Testis (tissue), 2 donors: Measurements from ENCODE around the gene AMBRA1.

Experiments used
- POLR2A ChIP-seq: fragments of 450-650 bp; IDR thresholded peaks from one replicate; pipeline ENCODE4 v1.6.1; 2017; ENCODE audit warnings: antibody characterized with exemption, mild to moderate bottlenecking, moderate library complexity
- TF ChIP-seq, protein P1 (sequence below), 3 experiments: fragments of 450-650 bp in 2 of 3; fragments of 200-600 bp in 1 of 3; sonication (generic) in 1 of 3; IDR thresholded peaks; one replicate each; pipeline ENCODE4 v1.5.1; 2016 to 2019; ENCODE audit warnings: antibody characterized with exemption in 3 of 3, mild to moderate bottlenecking in 2 of 3, moderate library complexity in 1 of 3

DNA sequence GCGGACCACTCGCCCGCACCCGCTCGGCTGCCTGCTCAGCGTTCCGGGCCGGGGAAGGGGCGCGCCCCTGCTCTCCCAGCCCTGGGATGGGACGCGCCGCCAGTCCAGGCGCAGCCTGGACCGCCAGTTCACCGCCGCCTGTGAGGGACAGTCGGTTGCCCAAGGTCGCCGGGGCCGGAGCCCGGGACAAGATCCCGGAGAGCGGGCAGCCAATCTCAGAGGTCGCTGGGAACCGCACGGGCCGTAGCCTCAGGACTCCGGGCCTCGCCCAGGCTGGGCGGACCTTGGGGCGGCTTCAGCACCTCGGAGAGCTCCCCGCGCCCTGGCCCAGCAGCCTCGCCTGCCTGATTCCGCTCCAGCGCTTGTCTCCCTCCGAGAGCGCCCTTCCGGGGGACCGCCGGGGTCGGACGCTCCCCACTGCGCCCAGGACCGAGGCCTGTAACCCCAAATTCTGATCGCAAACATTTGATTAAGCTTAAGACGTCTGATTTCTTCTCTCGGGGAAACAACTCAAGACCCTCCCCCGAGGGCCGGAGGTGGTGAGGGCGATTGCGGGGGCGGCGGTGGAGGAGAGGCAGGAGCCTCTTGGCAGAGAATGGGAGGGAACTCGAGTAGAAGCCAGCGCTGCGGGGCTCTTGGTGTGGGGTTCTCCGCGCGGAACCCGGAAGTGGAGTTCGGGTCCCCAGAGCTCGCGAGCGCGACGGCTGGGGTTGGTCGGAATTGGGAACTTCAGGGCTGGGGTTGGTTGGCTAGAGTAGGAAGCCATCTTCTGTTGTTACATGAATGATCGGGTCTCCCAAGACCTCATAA, 201.2 kb downstream of the AMBRA1 start:
- TF ChIP-seq, protein P1, sequence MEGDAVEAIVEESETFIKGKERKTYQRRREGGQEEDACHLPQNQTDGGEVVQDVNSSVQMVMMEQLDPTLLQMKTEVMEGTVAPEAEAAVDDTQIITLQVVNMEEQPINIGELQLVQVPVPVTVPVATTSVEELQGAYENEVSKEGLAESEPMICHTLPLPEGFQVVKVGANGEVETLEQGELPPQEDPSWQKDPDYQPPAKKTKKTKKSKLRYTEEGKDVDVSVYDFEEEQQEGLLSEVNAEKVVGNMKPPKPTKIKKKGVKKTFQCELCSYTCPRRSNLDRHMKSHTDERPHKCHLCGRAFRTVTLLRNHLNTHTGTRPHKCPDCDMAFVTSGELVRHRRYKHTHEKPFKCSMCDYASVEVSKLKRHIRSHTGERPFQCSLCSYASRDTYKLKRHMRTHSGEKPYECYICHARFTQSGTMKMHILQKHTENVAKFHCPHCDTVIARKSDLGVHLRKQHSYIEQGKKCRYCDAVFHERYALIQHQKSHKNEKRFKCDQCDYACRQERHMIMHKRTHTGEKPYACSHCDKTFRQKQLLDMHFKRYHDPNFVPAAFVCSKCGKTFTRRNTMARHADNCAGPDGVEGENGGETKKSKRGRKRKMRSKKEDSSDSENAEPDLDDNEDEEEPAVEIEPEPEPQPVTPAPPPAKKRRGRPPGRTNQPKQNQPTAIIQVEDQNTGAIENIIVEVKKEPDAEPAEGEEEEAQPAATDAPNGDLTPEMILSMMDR (IDR thresholded peaks at IDR 0.05), result no peak
- TF ChIP-seq POLR2A, result no peak
